Measurements from ENCODE around the gene TBC1D1. TPM values are rescaled to one million over a fixed set of nuclear protein-coding genes. Genes with fewer than 3 reads are reported as not detected.

Gene TBC1D1
- total and polyA plus RNA-seq, 2 donors: 74.7 to 115 TPM

DNA sequence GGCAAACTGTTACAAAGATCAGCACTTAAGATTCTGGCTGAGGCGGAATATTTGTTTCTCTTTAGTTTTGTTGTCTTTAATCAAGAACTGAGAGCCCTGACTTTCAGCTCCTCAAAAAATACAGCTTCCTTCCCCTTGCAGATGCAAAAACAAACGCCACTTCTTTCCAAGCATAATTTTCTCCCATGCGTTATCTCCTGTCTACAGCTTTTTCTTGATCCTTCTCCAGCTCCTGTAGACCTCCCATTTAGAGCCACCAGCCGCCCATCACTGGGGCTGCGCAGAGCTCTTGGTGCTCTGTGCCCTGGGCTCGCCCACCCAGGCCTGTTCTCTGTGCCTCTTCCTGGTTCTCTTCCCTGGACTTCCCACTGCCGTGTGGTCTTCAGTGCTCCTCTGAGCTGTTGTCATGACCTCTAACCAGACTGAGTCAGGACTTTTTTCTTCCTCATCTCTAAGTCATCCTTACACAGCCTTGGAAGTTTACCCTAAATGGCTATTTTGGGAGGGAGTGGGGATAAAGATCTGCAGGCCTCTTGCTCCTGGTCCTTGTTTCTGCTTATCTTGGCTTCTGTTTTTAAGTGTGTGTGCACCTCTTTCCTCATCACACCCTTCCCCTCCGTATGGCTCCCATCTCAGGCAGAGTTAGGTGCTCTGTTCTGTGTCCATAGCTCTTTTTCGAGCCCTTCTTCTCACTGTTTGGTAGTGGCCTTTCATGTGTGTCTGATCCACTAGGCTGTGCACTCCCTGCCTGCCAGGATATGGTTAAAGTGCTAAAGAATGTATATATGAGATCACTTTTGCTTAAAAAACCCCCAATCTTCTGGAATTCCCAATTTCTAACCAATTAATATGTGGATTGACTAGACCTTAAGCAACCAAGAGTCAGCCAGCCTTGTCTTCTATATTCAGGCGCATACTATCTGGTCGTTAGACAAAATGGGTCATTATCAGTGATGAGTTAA lies 191.8 kb downstream of the TBC1D1 start:
- H3K4me1 ChIP-seq (ENCODE audit: insufficient read depth): no peaks in the 10 kb centered on the region
- H3K36me3 ChIP-seq (ENCODE audit: insufficient read depth): no peaks in the 10 kb centered on the region
- H3K4me3 ChIP-seq (ENCODE audit: low read depth, low read length): no peak overlapping the region
- no peak for DNase-seq (ENCODE audit: extremely low spot score)
- 74% methylated on average over 11 of the region's 11 CpGs for WGBS
- H3K27ac ChIP-seq (ENCODE audit: low read depth): no peak overlapping the region

DNA sequence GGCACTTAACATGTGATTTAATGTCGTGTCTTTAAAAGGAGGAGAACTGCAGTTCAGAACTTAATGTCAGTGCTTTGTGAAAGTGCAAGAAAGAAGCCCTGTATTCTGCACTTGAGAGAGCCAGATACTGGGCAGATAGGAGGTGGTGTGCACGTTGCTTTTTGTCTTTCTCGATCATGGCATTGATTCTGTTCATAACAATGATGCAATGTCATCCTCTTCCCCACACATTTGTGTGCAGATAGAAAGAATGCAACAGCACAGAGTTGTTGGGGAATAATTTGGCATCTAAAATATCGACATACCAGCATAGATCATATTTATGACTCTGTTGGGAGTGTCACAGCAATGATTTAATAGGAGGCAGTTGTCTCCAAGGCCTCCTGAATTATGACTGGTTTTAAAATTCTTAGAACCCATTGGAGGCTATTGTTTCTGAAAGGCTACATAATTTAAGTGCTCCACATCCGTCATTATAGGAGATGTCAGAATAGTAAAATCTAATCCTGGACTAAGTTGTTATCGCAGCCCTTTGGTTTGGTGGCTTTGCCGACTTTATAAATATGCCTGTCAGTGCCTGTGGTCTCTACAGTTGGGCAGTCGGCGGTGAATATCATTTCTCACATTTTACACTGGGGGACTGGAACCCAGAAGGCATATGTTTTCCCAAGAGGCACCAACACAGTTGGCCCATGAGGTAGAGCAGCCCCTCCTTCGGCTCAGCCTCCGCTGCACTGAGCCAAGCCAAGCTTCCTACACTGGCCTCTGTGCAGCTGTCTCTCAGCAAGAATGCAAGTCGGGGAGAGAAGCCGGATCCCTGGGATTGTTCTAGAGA lies 194.2 kb downstream of the TBC1D1 start:
- DNase-seq (ENCODE audit: extremely low spot score): no peak
- Histone ChIP-seq H3K4me3 (ENCODE audit: low read depth, low read length) (no peak overlapping the region), H3K27ac (ENCODE audit: low read depth) (no peak overlapping the region), H3K36me3 (ENCODE audit: insufficient read depth) (no peaks in the 10 kb centered on the region), H3K4me1 (ENCODE audit: insufficient read depth) (no peaks in the 10 kb centered on the region)
- WGBS: 34% methylated on average over 13 of the region's 13 CpGs

DNA sequence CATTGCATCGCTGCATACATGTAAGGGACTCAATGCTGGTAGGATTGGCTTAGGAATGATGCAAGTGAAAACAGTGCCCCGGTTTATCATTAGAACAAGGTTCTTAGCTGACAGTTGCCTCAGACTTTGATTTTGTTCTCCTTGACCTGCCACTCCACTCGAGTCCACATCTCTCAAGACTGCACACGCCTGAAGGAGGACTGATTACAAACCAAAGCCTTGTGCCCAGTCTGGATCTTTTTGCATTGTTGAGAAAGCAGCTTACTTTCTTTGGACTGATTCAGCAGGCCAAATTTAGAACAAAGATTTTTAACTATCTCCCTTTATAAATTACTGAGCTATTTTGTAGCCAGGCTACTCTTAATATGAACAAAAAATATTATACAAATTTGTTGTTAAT lies 194.9 kb downstream of the TBC1D1 start:
- no peak overlapping the region for H3K4me3 ChIP-seq (ENCODE audit: low read depth, low read length)
- H3K4me1 ChIP-seq (ENCODE audit: insufficient read depth): no peaks in the 10 kb centered on the region
- no peak for DNase-seq (ENCODE audit: extremely low spot score)
- 34% methylated on average over 4 of the region's 4 CpGs for WGBS
- H3K27ac ChIP-seq (ENCODE audit: low read depth): no peak overlapping the region
- no peaks in the 10 kb centered on the region for H3K36me3 ChIP-seq (ENCODE audit: insufficient read depth)

DNA sequence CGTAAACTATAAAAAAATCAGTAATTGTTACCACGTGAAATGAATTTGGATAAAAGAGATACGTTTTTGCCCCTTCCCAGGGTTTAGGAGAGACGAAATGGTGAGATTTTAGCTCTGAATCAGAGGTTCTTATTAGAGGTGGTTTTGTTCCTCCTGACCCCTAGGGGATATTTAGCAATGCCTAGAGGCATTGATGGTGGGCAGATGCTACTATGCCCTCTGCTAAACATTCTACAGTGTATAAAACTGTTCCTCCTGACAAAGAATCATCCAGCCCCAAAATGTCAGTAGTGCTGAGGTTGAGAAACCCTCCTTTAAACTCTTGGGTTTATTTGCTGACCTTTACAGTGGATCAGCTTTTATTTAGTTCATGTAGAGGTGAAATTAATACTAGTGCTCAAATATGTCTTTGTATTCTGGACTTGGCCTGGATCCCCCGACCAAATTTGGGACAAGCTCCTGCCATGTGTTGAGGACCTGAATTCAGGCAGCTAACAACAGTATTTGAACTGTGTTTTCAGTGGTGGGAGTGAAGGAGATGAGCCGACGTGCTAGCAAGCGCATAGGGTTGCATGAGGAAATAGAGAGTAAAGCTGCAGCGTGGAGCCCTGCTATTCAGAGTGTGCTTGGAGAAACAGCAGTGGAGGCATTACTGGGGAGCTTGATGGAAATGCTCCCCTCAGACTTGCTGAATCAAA lies 195.4 kb downstream of the TBC1D1 start:
- H3K36me3 ChIP-seq (ENCODE audit: insufficient read depth): no peaks in the 10 kb centered on the region
- no peak overlapping the region for H3K27ac ChIP-seq (ENCODE audit: low read depth)
- WGBS: 52% methylated on average over 9 of the region's 9 CpGs
- DNase-seq (ENCODE audit: extremely low spot score): no peak
- H3K4me3 ChIP-seq (ENCODE audit: low read depth, low read length): no peak overlapping the region
- H3K4me1 ChIP-seq (ENCODE audit: insufficient read depth): no peaks in the 10 kb centered on the region

DNA sequence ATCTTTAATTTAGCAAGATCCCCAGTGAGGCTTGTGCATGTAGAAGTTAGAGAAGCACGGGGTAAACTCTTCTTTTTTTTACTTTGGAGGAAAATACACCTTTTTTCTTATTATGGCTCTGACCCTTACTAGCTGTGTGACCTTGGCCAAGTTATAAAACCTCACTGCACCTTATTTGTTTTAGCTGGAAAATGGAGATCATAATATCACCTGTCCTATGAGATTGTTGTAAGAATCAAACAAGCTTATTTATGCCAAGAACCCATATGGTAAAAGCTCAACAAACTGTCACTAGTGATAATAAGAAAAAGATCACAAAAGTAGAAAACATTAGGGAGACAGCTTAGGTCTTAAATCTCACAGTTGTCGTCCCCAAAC lies 196.0 kb downstream of the TBC1D1 start:
- no peaks in the 10 kb centered on the region for H3K4me1 ChIP-seq (ENCODE audit: insufficient read depth)
- no peaks in the 10 kb centered on the region for H3K36me3 ChIP-seq (ENCODE audit: insufficient read depth)
- no peak overlapping the region for H3K4me3 ChIP-seq (ENCODE audit: low read depth, low read length)
- 71% methylated on average over 2 of the region's 2 CpGs for whole genome bisulfite sequencing
- H3K27ac ChIP-seq (ENCODE audit: low read depth): no peak overlapping the region
- no peak for DNase-seq (ENCODE audit: extremely low spot score)

DNA sequence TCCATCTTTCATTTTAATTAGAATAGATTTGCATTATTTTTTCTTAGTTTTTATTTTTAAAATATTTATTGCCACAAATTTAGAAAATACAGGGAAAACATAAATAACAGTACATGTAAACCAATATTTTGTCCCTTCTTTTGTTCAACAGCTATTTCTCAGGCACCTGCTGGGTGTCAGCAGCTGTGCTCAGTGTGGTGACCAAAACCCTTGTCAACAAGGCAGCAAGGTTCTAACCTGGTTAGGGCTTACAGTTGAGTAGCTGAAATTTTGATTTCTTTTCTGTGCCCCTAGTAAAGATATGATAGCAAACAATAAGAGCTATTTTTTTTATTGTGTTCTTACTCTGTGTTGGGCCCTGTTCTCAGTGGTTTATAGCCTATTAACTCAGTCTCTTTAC lies 197.4 kb downstream of the TBC1D1 start:
- no peaks in the 10 kb centered on the region for H3K36me3 ChIP-seq (ENCODE audit: insufficient read depth)
- H3K27ac ChIP-seq (ENCODE audit: low read depth): no peak overlapping the region
- no peak overlapping the region for H3K4me3 ChIP-seq (ENCODE audit: low read depth, low read length)
- no peaks in the 10 kb centered on the region for H3K4me1 ChIP-seq (ENCODE audit: insufficient read depth)
- DNase-seq (ENCODE audit: extremely low spot score): no peak

DNA sequence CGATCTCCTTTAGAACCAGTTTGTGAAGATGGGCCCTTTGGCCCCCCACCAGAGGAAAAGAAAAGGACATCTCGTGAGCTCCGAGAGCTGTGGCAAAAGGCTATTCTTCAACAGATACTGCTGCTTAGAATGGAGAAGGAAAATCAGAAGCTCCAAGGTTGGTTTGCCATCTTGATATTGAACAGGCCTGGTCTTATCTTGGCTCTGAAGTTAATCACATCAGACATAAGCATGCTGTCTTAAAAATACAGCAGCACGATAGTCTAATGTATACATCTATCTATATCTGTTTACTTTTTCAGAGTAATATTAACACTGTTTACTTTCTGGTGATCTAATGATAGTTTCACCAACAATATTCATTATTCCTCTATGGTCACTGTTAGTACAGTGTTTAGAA lies 199.1 kb downstream of the TBC1D1 start:
- H3K4me3 ChIP-seq (ENCODE audit: low read depth, low read length): no peak overlapping the region
- H3K36me3 ChIP-seq (ENCODE audit: insufficient read depth): no peaks in the 10 kb centered on the region
- WGBS: 49% methylated on average over 4 of the region's 4 CpGs
- DNase-seq (ENCODE audit: extremely low spot score): no peak
- no peak overlapping the region for H3K27ac ChIP-seq (ENCODE audit: low read depth)
- no peaks in the 10 kb centered on the region for H3K4me1 ChIP-seq (ENCODE audit: insufficient read depth)

DNA sequence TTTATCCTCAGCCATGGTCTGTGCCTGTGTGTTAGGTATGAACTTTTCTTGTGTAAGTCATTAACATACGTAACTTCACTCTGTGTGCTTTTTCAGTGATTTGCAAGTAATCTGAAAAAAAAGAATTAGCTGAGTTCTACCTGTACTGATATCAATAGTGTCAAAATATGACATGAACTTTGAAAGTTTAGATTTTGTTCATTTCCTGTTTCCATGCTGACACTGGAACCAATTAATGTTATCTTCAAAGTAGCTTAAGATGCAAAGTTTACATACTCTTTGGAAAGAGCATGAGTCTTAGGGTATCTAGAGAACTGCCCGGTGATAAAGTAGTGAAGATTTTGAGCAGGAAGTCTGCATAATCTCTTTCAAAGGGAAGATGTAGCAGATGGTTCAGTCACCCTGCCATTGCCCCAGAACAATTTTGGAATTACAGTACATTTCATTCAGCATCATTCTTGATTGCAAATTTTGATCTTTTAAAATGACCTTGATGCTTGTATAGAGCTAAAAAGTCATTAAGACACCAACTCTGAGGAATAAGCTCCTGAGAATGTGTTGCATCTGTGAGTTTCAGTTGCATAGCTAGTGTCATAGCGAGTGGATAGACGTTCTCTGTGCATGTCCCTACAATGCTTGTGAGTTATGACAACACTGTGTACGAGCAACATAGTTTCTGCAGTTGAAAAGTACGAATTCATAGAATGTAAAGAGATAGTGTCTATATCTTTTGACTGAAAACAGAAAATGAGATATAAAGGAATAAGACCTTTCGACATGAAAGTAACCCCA lies 199.8 kb downstream of the TBC1D1 start:
- Histone ChIP-seq H3K36me3 (ENCODE audit: insufficient read depth) (no peaks in the 10 kb centered on the region), H3K4me3 (ENCODE audit: low read depth, low read length) (no peak overlapping the region), H3K27ac (ENCODE audit: low read depth) (no peak overlapping the region), H3K4me1 (ENCODE audit: insufficient read depth) (no peaks in the 10 kb centered on the region)
- 78% methylated on average over 7 of the region's 7 CpGs for WGBS
- DNase-seq (ENCODE audit: extremely low spot score): no peak

DNA sequence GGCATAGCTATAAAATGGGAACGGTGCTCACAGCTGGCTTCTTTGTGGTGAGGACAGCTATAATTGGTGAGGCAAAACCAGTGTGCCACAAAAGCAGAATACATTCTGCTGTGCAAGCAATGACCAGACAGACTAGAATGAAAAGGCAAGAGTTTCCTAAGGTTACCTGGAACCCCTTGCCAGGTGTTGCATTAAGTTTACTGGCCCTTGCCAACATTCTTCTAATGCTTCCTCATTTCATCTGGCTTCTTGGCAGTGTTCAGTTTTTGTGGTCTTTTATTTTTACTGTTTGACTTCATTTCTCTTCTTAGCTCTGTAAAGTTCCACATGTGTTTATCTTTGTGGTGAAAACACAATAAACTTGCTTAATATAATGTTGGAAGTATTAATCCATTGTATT lies 200.8 kb downstream of the TBC1D1 start:
- 23% methylated on average over 1 of the region's 1 CpG for WGBS
- Histone ChIP-seq H3K4me1 (ENCODE audit: insufficient read depth) (no peaks in the 10 kb centered on the region), H3K27ac (ENCODE audit: low read depth) (no peak overlapping the region), H3K4me3 (ENCODE audit: low read depth, low read length) (no peak overlapping the region), H3K36me3 (ENCODE audit: insufficient read depth) (no peaks in the 10 kb centered on the region)
- no peak for DNase-seq (ENCODE audit: extremely low spot score)

DNA sequence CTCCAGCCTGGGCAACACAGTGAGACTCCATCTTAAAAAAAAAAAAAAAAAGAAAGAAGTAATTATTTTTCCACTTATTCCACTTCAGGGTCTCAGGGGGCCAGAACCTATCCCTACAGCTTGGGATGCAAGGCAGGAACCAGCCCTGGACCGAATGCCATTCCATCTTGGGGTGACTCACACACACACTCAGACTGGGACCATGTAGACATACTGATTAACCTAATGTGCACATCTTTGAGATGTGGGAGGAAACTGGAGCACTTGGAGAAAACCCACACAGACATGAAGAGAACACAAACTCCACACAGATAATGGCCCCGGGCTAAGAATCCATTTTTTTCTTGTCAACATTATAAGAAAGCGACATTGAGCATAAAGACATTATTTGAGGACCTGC lies 201.8 kb downstream of the TBC1D1 start:
- Histone ChIP-seq H3K4me1 (ENCODE audit: insufficient read depth) (no peaks in the 10 kb centered on the region), H3K36me3 (ENCODE audit: insufficient read depth) (no peaks in the 10 kb centered on the region), H3K4me3 (ENCODE audit: low read depth, low read length) (no peak overlapping the region), H3K27ac (ENCODE audit: low read depth) (no peak overlapping the region)
- WGBS: 87% methylated on average over 3 of the region's 3 CpGs
- DNase-seq (ENCODE audit: extremely low spot score): no peak

DNA sequence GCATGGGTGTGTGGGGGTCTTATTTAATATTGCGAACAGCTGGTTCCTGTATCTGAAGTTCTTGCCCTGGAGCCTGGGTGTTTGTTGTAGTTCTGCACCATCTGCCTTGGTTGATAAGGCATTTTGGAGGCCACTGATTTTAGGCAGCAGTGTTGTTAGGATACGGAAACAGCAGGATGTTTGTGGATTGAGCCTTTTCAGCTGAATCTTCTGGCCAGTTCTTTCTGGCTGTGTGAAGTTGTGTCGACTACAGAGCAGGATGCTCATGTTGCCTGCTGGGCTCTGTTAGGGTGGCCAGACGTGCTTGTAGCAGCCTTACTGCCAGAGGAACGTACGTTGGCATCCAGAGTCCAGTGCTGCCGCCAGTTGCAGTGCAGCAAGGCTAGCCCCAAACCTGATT lies 203.5 kb downstream of the TBC1D1 start:
- H3K27ac ChIP-seq (ENCODE audit: low read depth): no peak overlapping the region
- H3K36me3 ChIP-seq (ENCODE audit: insufficient read depth): no peaks in the 10 kb centered on the region
- WGBS: 34% methylated on average over 7 of the region's 7 CpGs

DNA sequence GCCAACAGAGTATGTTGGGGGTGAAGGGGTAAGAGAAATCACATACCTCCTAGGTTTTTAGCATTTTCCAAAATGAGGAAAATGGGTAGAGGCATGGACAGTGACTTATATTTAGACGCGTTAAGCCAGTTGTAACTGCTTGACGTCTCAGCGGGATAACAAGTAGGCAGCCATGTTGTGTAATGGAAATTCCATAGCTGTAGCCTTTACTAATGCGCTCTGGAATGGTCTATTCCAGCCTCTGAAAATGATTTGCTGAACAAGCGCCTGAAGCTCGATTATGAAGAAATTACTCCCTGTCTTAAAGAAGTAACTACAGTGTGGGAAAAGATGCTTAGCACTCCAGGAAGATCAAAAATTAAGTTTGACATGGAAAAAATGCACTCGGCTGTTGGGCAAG lies 204.8 kb downstream of the TBC1D1 start:
- Histone ChIP-seq H3K4me1 (ENCODE audit: insufficient read depth) (no peaks in the 10 kb centered on the region), H3K4me3 (ENCODE audit: low read depth, low read length) (no peak overlapping the region), H3K27ac (ENCODE audit: low read depth) (no peak overlapping the region), H3K36me3 (ENCODE audit: insufficient read depth) (no peaks in the 10 kb centered on the region)
- WGBS: 97% methylated on average over 8 of the region's 8 CpGs
- no peak for DNase-seq (ENCODE audit: extremely low spot score)

More for the DNA sequence above, 203.5 kb downstream of the TBC1D1 start:
- H3K4me3 ChIP-seq (ENCODE audit: low read depth, low read length): no peak overlapping the region
- H3K4me1 ChIP-seq (ENCODE audit: insufficient read depth): no peaks in the 10 kb centered on the region
- DNase-seq (ENCODE audit: extremely low spot score): no peak

DNA sequence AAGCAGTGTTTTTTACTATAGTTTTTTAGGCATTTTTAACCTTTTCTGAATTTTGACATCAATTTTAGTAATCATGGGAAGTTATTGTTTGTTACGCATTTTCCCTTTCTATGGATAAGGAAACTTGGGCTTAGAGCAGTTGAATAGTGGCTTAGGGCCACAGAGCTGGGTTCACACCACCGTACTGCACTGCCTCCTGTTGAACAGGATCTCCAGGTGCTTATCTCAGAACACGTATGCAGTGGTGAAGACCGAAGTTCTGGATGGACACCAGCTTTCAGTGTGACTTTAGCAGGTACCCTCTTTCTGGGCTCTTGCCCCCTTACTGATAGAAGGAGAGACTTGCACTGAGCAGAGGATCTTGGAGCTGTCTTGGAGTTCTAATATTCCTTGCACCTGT lies 206.9 kb downstream of the TBC1D1 start:
- Histone ChIP-seq H3K4me1 (ENCODE audit: insufficient read depth) (no peaks in the 10 kb centered on the region), H3K4me3 (ENCODE audit: low read depth, low read length) (no peak overlapping the region), H3K27ac (ENCODE audit: low read depth) (no peak overlapping the region), H3K36me3 (ENCODE audit: insufficient read depth) (no peaks in the 10 kb centered on the region)
- DNase-seq (ENCODE audit: extremely low spot score): no peak
- WGBS: 95% methylated on average over 4 of the region's 4 CpGs

Measured in urinary bladder (tissue), 4 donors.